Left colon (tissue), 2 donors: ENCODE results near the gene COX8A. TPM values are rescaled to one million over a fixed set of nuclear protein-coding genes. Genes with fewer than 3 reads are reported as not detected.

ENCODE experiments used
- total RNA-seq, 2 donors: library from RNA; stranded (reverse); fragmentation: NEBNext Ultra II Directional; extraction: Animal tissue kit (Norgen Biotek cat#: 25700); gene quantifications; one replicate each; pipeline ENCODE4 v1.2.1, GENCODE V29; 2021
- donor health status: DM: no; HTN: no; CAD: no.
- donor health status: DM: yes; HTN: yes; CAD: no.

The COX8A gene
- total RNA-seq, 2 donors from 2014 or later: 663 to 843 TPM

Other genes starting within 250 kb of the COX8A start
- gene ZFTA, start 205.8 kb upstream of the COX8A start, total RNA-seq: 1 to 10 TPM; 4.5 to 7.5 TPM
- 1 to 10 TPM; 6.4 to 7.1 TPM for gene SPINDOC, start 161.2 kb upstream of the COX8A start, total RNA-seq
- 100 to 1,000 TPM in 1 of 2 donors, 10 to 100 TPM in 1; 91.8 to 100 TPM for gene MARK2, start 135.5 kb upstream of the COX8A start, total RNA-seq
- 1 to 10 TPM; 2.1 to 2.5 TPM for gene RCOR2, start 57.5 kb upstream of the COX8A start, total RNA-seq
- gene NAA40, start 35.6 kb upstream of the COX8A start, total RNA-seq: 10 to 100 TPM; 24.6 to 34.2 TPM
- gene OTUB1, start 11.8 kb downstream of the COX8A start, total RNA-seq: 10 to 100 TPM; 67.7 to 79.7 TPM
- 1 to 10 TPM in 1 of 2 donors, not detected in 1; 1.2 TPM for gene FLRT1, start 61.3 kb downstream of the COX8A start, total RNA-seq
- 10 to 100 TPM; 31.6 to 47.0 TPM for gene MACROD1, start 191.5 kb downstream of the COX8A start, total RNA-seq
- gene STIP1, start 211.6 kb downstream of the COX8A start, total RNA-seq: 10 to 100 TPM; 61.2 to 75.1 TPM
- 10 to 100 TPM; 16.1 to 21.7 TPM for gene FERMT3, start 232.1 kb downstream of the COX8A start, total RNA-seq